HepG2 (cell line): ENCODE data around the gene TUBG2. TPM values are rescaled to one million over a fixed set of nuclear protein-coding genes. Genes with fewer than 3 reads are reported as not detected.

Experiments used
- CBX1 ChIP-seq: IDR thresholded peaks from one replicate; pipeline ENCODE4 v1.6.1; 2016; ENCODE audit warnings: antibody characterized with exemption, low read depth
- CC2D1A ChIP-seq: sonication (generic); formaldehyde crosslinking; IDR thresholded peaks from 2 replicates; pipeline ENCODE4 v1.8.1; 2023; ENCODE audit warnings: mild to moderate bottlenecking, missing genetic modification reagents
- FOXA1 ChIP-seq, 2 experiments: fragments of 450-650 bp in 1 of 2; sonication (generic) in 1 of 2; formaldehyde crosslinking in 1 of 2; IDR thresholded peaks; 2 replicates each; pipeline versions ENCODE4 v1.4.0 to v1.6.1; 2016 to 2020; ENCODE audit warnings: missing genetic modification reagents in 1 of 2
- GLI4 ChIP-seq: sonication (generic); formaldehyde crosslinking; IDR thresholded peaks from 2 replicates; pipeline ENCODE4 v1.5.1; 2020; ENCODE audit warnings: missing genetic modification reagents, mild to moderate bottlenecking, moderate library complexity, borderline replicate concordance
- KLF9 ChIP-seq: IDR thresholded peaks from 2 replicates; pipeline ENCODE4 v1.6.1; 2016; ENCODE audit warnings: low read depth
- KMT2B ChIP-seq: IDR thresholded peaks from 2 replicates; pipeline ENCODE4 v1.6.1; 2016; ENCODE audit warnings: missing genetic modification reagents, missing compliant biosample characterization
- MED13 ChIP-seq: sonication (generic); formaldehyde crosslinking; IDR thresholded peaks from 2 replicates; pipeline ENCODE4 v1.5.0; 2020; ENCODE audit warnings: missing genetic modification reagents
- POLR2AphosphoS5 ChIP-seq: IDR thresholded peaks from 2 replicates; pipeline ENCODE4 v1.6.1; 2012; ENCODE audit warnings: low read depth, low read length
- RAD21 ChIP-seq: fragments of 450-650 bp; formaldehyde crosslinking; IDR thresholded peaks from 2 replicates; pipeline ENCODE4 v1.5.0; 2020; ENCODE audit warnings: mild to moderate bottlenecking
- SMARCE1 ChIP-seq: fragments of 450-650 bp; IDR thresholded peaks from 2 replicates; pipeline ENCODE4 v1.6.1; 2017; ENCODE audit warnings: borderline replicate concordance
- SNAPC2 ChIP-seq: sonication (generic); formaldehyde crosslinking; IDR thresholded peaks from 2 replicates; pipeline ENCODE4 v1.8.1; 2022; ENCODE audit warnings: mild to moderate bottlenecking, missing genetic modification reagents
- ZMAT3 ChIP-seq: sonication (generic); formaldehyde crosslinking; conservative IDR thresholded peaks from 2 replicates; pipeline ENCODE4 v1.7.0; 2021; ENCODE audit warnings: missing genetic modification reagents
- ZNF224 ChIP-seq: sonication (generic); formaldehyde crosslinking; IDR thresholded peaks from 2 replicates; pipeline ENCODE4 v1.5.0; 2020; ENCODE audit warnings: mild to moderate bottlenecking, missing genetic modification reagents
- ZNF678 ChIP-seq: sonication (generic); formaldehyde crosslinking; IDR thresholded peaks from 2 replicates; pipeline ENCODE4 v1.4.0; 2020; ENCODE audit warnings: mild to moderate bottlenecking, missing genetic modification reagents
- ZNF772 ChIP-seq: sonication (generic); formaldehyde crosslinking; IDR thresholded peaks from 2 replicates; pipeline ENCODE4 v1.5.0; 2020; ENCODE audit warnings: mild to moderate bottlenecking, missing genetic modification reagents
- ZNF790 ChIP-seq: sonication (generic); formaldehyde crosslinking; IDR thresholded peaks from 2 replicates; pipeline ENCODE4 v1.8.0; 2022; ENCODE audit warnings: missing genetic modification reagents, mild to moderate bottlenecking, borderline replicate concordance
- ZZZ3 ChIP-seq: sonication (generic); formaldehyde crosslinking; IDR thresholded peaks from 2 replicates; pipeline ENCODE4 v1.4.0; 2020; ENCODE audit warnings: missing genetic modification reagents, mild to moderate bottlenecking, borderline replicate concordance
- polyA plus RNA-seq, 8 experiments: library from polyadenylated mRNA; depleted of rRNA in 3 of 8; stranded (reverse) in 7 of 8; unstranded in 1 of 8; fragments of >200 nt; fragmentation: Illumina TruSeq in 4 of 8; extraction: Trizol in 4 of 8; gene quantifications; 2 replicates each; pipeline versions ENCODE4 v1.2.1 to v1.2.3, GENCODE V29; 2011 to 2016; ENCODE audit warnings: low read depth in 4 of 8, missing spikeins in 1 of 8, mixed read lengths in 1 of 8; ENCODE audit not compliant: insufficient read depth in 1 of 8
- total RNA-seq, 5 experiments: library from RNA; depleted of rRNA; stranded (reverse); fragments of >200 nt; fragmentation: Illumina TruSeq; extraction: Trizol; gene quantifications; 2 replicates each; pipeline ENCODE4 v1.2.3, GENCODE V29; 2016; ENCODE audit warnings: low read depth in 1 of 5
- TF ChIP-seq, protein P1 (sequence below): sonication (generic); IDR thresholded peaks from 2 replicates; pipeline ENCODE4 v1.6.1; 2016; ENCODE audit warnings: low read depth, borderline replicate concordance
- TF ChIP-seq, protein P2 (sequence below): sonication (generic); formaldehyde crosslinking; IDR thresholded peaks from 2 replicates; pipeline ENCODE4 v1.4.0; 2020; ENCODE audit warnings: missing genetic modification reagents
- TF ChIP-seq, protein P3 (sequence below): IDR thresholded peaks from 2 replicates; pipeline ENCODE4 v1.6.1; 2018; ENCODE audit warnings: missing genetic modification reagents, mild to moderate bottlenecking, missing compliant biosample characterization
- TF ChIP-seq, protein P4 (sequence below): sonication (generic); formaldehyde crosslinking; IDR thresholded peaks from 2 replicates; pipeline ENCODE4 v1.5.1; 2020; ENCODE audit warnings: mild to moderate bottlenecking, moderate library complexity, missing genetic modification reagents
- TF ChIP-seq, protein P5 (sequence below): sonication (generic); formaldehyde crosslinking; IDR thresholded peaks from 2 replicates; pipeline ENCODE4 v1.8.0; 2023; ENCODE audit warnings: mild to moderate bottlenecking, missing genetic modification reagents
- TF ChIP-seq, protein P6 (sequence below): fragments of 450-650 bp; IDR thresholded peaks from 2 replicates; pipeline ENCODE4 v1.6.1; 2017

TUBG2 gene
- total and polyA plus RNA-seq, 2 of the 13 experiments (the other 11 are each of a cell fraction or from before 2014, with no cell fraction given), result 16.0 to 42.3 TPM

DNA sequence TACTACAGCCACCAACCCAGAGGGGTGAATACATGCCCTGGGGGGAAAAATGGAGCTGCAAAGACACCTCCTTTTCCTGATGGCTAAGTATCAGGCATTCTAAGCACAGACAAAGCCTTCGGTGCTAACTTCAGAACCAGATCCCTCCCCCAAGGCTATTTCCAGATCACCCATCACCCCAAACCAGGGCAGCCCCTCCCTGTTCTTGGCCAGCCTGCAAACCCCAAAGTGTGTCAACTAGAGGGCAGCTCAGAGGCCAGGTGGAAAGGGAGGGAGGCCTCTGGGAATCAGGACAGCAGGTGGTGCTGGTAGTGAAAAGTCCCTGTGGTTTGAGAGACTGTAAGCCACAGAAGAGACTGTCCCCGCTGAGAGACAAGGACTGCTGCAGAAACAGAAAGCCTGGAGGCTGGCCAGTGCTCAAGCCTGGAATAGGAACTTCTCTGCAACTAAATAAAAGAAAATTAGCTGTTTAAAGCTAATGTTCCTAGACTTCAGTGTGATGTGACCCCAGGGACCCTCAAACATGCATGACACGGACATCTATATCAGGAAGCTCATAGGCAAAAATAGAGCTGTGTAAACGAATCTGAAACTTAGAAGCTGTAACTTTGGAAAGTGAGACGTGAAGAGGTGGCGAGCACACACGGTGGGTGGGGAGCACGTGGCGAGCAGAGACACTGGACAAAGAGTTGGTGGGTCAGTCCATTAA lies 40.5 kb upstream of the TUBG2 start (continued):
- TF ChIP-seq, protein P1, sequence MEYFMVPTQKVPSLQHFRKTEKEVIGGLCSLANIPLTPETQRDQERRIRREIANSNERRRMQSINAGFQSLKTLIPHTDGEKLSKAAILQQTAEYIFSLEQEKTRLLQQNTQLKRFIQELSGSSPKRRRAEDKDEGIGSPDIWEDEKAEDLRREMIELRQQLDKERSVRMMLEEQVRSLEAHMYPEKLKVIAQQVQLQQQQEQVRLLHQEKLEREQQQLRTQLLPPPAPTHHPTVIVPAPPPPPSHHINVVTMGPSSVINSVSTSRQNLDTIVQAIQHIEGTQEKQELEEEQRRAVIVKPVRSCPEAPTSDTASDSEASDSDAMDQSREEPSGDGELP, result peak; percentile 80; the same call in 1 of the 2 replicates
- no peak for TF ChIP-seq SMARCE1
- TF ChIP-seq KMT2B (CRISPR knock-in tag), result no peak
- TF ChIP-seq, protein P2, sequence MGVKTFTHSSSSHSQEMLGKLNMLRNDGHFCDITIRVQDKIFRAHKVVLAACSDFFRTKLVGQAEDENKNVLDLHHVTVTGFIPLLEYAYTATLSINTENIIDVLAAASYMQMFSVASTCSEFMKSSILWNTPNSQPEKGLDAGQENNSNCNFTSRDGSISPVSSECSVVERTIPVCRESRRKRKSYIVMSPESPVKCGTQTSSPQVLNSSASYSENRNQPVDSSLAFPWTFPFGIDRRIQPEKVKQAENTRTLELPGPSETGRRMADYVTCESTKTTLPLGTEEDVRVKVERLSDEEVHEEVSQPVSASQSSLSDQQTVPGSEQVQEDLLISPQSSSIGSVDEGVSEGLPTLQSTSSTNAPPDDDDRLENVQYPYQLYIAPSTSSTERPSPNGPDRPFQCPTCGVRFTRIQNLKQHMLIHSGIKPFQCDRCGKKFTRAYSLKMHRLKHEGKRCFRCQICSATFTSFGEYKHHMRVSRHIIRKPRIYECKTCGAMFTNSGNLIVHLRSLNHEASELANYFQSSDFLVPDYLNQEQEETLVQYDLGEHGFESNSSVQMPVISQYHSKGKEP (CRISPR knock-in tag), result no peak
- TF ChIP-seq, protein P3, sequence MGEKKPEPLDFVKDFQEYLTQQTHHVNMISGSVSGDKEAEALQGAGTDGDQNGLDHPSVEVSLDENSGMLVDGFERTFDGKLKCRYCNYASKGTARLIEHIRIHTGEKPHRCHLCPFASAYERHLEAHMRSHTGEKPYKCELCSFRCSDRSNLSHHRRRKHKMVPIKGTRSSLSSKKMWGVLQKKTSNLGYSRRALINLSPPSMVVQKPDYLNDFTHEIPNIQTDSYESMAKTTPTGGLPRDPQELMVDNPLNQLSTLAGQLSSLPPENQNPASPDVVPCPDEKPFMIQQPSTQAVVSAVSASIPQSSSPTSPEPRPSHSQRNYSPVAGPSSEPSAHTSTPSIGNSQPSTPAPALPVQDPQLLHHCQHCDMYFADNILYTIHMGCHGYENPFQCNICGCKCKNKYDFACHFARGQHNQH, result peak; percentile 55; the same call in 1 of the 2 replicates
- TF ChIP-seq, protein P4, sequence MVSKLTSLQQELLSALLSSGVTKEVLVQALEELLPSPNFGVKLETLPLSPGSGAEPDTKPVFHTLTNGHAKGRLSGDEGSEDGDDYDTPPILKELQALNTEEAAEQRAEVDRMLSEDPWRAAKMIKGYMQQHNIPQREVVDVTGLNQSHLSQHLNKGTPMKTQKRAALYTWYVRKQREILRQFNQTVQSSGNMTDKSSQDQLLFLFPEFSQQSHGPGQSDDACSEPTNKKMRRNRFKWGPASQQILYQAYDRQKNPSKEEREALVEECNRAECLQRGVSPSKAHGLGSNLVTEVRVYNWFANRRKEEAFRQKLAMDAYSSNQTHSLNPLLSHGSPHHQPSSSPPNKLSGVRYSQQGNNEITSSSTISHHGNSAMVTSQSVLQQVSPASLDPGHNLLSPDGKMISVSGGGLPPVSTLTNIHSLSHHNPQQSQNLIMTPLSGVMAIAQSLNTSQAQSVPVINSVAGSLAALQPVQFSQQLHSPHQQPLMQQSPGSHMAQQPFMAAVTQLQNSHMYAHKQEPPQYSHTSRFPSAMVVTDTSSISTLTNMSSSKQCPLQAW (CRISPR knock-in tag), result peak; percentile 69; the same call in 1 of the 2 replicates
- no peak for TF ChIP-seq ZMAT3 (CRISPR knock-in tag)
- TF ChIP-seq MED13 (CRISPR knock-in tag), result no peak
- TF ChIP-seq ZNF224, result no peak
- no peak for TF ChIP-seq ZZZ3
- TF ChIP-seq, protein P5, sequence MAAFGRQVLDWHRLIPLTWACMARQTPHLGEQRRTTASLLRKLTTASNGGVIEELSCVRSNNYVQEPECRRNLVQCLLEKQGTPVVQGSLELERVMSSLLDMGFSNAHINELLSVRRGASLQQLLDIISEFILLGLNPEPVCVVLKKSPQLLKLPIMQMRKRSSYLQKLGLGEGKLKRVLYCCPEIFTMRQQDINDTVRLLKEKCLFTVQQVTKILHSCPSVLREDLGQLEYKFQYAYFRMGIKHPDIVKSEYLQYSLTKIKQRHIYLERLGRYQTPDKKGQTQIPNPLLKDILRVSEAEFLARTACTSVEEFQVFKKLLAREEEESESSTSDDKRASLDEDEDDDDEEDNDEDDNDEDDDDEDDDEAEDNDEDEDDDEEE, result no peak
- no peak for TF ChIP-seq CC2D1A (CRISPR knock-in tag)
- TF ChIP-seq, protein P6, sequence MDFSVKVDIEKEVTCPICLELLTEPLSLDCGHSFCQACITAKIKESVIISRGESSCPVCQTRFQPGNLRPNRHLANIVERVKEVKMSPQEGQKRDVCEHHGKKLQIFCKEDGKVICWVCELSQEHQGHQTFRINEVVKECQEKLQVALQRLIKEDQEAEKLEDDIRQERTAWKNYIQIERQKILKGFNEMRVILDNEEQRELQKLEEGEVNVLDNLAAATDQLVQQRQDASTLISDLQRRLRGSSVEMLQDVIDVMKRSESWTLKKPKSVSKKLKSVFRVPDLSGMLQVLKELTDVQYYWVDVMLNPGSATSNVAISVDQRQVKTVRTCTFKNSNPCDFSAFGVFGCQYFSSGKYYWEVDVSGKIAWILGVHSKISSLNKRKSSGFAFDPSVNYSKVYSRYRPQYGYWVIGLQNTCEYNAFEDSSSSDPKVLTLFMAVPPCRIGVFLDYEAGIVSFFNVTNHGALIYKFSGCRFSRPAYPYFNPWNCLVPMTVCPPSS, result no peak
- TF ChIP-seq SNAPC2 (CRISPR knock-in tag), result no peak
- no peak for TF ChIP-seq ZNF790 (CRISPR knock-in tag)
- no peak for TF ChIP-seq ZNF678 (CRISPR knock-in tag)
- TF ChIP-seq ZNF772 (CRISPR knock-in tag), result peak; percentile 69
- no peak for TF ChIP-seq GLI4 (CRISPR knock-in tag)
- peak; percentile 81 for TF ChIP-seq RAD21 (CRISPR knock-in tag)
- TF ChIP-seq FOXA1 (IDR thresholded peaks at IDR 0.05), result no peak
- TF ChIP-seq FOXA1 (CRISPR knock-in tag; IDR thresholded peaks at IDR 0.05), result 0 out of 2 replicates have a peak, but pooled peaks have one; percentile 6
- peak; percentile 48 for TF ChIP-seq CBX1
- TF ChIP-seq POLR2AphosphoS5, result no peak
- TF ChIP-seq KLF9, result 0 out of 2 replicates have a peak, but pooled peaks have one; percentile 42
